ENCODE measurements around the gene LPCAT2.

The LPCAT2 gene

DNA sequence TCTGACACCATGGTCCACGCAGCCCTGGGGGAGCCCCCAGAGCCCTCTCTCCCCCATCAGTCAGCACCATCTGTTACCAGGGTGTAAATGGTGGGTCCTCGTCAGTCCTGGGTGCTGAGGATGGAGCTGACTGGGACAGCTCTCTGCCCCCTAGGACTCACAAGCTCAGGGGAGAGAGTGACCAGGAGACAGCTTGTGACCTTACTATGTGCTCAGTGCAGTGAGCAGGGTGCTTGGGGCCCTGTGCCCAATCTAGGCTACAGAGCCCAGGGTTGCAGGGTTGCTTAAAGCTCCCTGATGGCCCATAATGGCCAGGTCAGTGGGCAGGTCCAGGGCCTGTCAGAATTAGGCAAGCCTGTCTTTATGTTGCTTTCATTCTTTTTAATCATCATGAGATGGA is 18.6 kb upstream of the LPCAT2 start:
- no peak for DNase-seq (ENCODE audit: low read depth)
- TF ChIP-seq, protein P1, sequence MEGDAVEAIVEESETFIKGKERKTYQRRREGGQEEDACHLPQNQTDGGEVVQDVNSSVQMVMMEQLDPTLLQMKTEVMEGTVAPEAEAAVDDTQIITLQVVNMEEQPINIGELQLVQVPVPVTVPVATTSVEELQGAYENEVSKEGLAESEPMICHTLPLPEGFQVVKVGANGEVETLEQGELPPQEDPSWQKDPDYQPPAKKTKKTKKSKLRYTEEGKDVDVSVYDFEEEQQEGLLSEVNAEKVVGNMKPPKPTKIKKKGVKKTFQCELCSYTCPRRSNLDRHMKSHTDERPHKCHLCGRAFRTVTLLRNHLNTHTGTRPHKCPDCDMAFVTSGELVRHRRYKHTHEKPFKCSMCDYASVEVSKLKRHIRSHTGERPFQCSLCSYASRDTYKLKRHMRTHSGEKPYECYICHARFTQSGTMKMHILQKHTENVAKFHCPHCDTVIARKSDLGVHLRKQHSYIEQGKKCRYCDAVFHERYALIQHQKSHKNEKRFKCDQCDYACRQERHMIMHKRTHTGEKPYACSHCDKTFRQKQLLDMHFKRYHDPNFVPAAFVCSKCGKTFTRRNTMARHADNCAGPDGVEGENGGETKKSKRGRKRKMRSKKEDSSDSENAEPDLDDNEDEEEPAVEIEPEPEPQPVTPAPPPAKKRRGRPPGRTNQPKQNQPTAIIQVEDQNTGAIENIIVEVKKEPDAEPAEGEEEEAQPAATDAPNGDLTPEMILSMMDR (IDR thresholded peaks at IDR 0.05; ENCODE audit: insufficient read depth, low read depth, low read length, missing control alignments): no peak

DNA sequence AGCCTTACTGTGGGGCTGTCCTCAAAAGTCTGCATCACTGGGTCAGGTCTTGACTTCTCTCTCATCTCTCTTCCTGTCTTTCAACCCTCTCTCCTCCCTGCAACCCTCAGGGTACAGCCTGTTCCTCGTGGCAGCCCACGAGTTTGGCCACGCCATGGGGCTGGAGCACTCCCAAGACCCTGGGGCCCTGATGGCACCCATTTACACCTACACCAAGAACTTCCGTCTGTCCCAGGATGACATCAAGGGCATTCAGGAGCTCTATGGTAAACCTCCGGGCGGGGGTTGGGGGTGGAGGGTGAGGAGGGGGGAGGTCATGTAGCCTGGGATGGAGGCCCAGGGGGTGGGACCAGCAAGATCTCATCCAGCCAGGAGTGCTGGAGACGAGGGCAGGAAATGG is 17.2 kb upstream of the LPCAT2 start:
- DNase-seq (ENCODE audit: low read depth): no peak
- TF ChIP-seq, protein P1 (IDR thresholded peaks at IDR 0.05; ENCODE audit: insufficient read depth, low read depth, low read length, missing control alignments): no peak
- H3K4me3 ChIP-seq (ENCODE audit: low read length): no peak overlapping the region

More for the DNA sequence above, 18.6 kb upstream of the LPCAT2 start:
- H3K4me3 ChIP-seq (ENCODE audit: low read length): no peak overlapping the region

DNA sequence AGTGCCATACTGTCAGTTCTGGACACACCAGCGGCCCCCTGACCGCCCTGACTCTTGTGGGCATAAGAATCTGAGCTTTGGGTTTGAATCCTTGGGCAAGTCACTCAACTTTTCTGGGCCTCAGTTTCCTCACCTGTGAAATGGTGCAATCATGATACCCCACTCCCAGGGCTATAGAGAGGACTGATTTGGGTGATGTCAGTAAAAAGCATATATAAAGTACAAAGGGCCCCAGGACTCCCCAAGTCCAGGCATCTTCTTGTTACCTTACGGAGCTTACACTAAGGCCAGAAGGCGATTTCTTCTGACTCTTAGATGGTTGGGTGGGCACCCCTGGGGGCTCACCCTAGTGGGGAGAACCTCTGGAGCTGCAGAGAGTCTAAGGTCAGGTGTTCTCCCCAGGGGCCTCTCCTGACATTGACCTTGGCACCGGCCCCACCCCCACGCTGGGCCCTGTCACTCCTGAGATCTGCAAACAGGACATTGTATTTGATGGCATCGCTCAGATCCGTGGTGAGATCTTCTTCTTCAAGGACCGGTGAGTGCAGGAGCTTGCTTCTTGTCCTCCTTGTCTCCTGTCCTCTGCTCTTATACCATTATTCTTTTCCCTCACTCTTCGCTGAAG is 16.0 kb upstream of the LPCAT2 start:
- TF ChIP-seq, protein P1 (IDR thresholded peaks at IDR 0.05; ENCODE audit: insufficient read depth, low read depth, low read length, missing control alignments): no peak
- no peak overlapping the region for H3K4me3 ChIP-seq (ENCODE audit: low read length)
- DNase-seq (ENCODE audit: low read depth): no peak

DNA sequence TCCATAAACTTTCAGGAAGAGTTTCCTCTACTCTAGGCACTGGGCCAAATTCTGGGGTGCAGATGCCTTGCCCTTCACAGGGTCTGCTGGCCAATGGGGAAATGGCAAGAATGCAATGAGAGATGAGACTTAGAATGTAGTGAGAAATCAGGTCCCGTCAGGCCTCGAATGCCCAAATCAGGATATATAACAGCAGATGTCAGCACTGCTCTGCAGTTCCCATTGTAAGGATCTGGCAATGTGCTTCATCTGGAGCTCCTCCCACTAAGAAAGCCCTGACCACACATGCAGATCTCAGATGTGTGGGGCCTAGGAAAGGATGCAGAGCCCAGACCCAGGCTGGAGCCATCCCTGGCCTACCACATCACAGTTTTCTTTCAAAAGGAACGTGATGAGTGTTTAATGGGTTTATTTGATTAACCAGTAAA is 13.9 kb upstream of the LPCAT2 start:
- TF ChIP-seq, protein P1 (IDR thresholded peaks at IDR 0.05; ENCODE audit: insufficient read depth, low read depth, low read length, missing control alignments): peak; percentile 72
- DNase-seq (ENCODE audit: low read depth): peak; percentile 82

DNA sequence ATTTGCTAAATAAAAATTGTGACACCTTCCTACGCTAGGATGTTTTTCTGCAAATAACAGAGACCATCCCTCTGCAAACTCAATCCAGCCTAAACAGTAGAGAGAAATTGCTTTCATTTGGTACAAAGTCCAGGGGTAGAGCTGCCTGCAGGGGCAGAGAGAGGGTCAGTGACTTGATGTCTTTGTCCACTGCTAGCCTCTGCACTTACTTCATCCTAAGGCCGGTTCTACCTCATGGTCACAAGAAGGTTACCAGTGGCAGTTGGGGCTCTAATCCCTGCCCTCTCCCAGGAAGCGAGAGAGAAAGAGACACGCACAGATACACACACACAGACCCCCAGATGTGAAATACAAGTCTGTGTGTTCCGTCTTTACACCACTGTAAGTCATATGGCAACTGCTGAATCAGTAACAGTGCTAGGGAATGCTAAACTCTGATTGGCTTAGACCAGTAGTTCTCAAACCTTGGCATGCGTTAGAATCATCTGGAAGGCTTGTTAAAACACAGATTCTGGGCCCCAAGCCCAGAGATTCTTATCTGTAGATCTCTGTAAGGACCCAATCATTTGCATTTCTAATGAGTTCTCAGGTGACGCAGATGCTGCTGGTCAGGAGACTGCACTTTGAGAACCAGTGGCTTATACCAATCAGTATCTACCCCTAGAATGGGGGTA is 13.1 kb upstream of the LPCAT2 start:
- DNase-seq (ENCODE audit: low read depth): peak; percentile 70
- TF ChIP-seq, protein P1 (IDR thresholded peaks at IDR 0.05; ENCODE audit: insufficient read depth, low read depth, low read length, missing control alignments): no peak
- H3K4me3 ChIP-seq (ENCODE audit: low read length): no peak overlapping the region

More for the DNA sequence above, 13.9 kb upstream of the LPCAT2 start:
- H3K4me3 ChIP-seq (ENCODE audit: low read length): no peak overlapping the region

DNA sequence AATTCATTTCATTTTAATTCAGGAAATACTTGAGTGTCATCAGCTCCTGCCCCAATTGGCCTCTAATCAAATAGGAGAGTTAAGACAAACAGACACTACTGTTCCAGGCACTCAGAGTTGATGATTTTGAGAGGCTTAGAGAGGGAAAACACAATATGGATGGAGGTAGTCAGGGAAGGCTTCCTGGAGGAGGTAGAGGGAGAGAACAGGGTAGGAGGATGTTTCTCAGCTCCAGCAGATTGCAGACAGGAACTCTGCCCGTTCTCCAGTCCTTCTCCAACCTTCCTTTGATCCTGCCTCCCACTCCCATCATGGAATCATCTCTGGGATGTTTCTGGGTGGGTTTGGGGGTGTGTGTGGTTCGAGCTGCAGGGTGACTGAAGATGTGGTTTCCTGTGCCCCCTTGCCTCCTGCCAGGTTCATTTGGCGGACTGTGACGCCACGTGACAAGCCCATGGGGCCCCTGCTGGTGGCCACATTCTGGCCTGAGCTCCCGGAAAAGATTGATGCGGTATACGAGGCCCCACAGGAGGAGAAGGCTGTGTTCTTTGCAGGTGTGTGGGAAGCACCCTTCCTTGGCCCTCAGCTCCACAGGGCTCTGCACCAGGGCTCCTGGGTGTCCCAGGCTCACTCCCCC is 12.2 kb upstream of the LPCAT2 start:
- TF ChIP-seq, protein P1 (IDR thresholded peaks at IDR 0.05; ENCODE audit: insufficient read depth, low read depth, low read length, missing control alignments): no peak
- no peak overlapping the region for H3K4me3 ChIP-seq (ENCODE audit: low read length)
- DNase-seq (ENCODE audit: low read depth): no peak
